MM.1S (cell line): Measurements from ENCODE around the gene KCNQ5.

ENCODE experiments used
- DNase-seq: peaks from one replicate; pipeline ENCODE4 v3.0.0-alpha.2; 2015
- H2AFZ ChIP-seq: fragments of 300-600 bp; sonication (generic); 2 replicates; pipeline ENCODE4 v1.6.0; 2016; ENCODE audit warnings: antibody characterized with exemption, low read length
- H3F3A ChIP-seq: fragments of 300-600 bp; sonication (generic); 2 replicates; pipeline ENCODE4 v1.6.1; 2016; ENCODE audit warnings: mild to moderate bottlenecking, antibody characterized with exemption, low read length, moderate library complexity, mixed read lengths; ENCODE audit not compliant: insufficient read depth
- H3K27ac ChIP-seq: fragments of 300-600 bp; sonication (generic); 2 replicates; pipeline ENCODE4 v1.5.1; 2016; ENCODE audit warnings: mild to moderate bottlenecking, low read length
- H3K27me3 ChIP-seq: fragments of 300-600 bp; sonication (generic); replicated peaks from 2 replicates; pipeline ENCODE4 v1.6.0; 2016; ENCODE audit warnings: low read length; ENCODE audit not compliant: insufficient read depth
- H3K36me3 ChIP-seq: fragments of 300-600 bp; sonication (generic); replicated peaks from 2 replicates; pipeline ENCODE4 v1.6.1; 2016; ENCODE audit warnings: mild to moderate bottlenecking, low read length, mixed read lengths; ENCODE audit not compliant: insufficient read depth
- H3K4me1 ChIP-seq: fragments of 300-600 bp; sonication (generic); 2 replicates; pipeline ENCODE4 v1.6.1; 2016; ENCODE audit warnings: low read length, mixed read lengths
- H3K4me2 ChIP-seq: fragments of 300-600 bp; sonication (generic); 2 replicates; pipeline ENCODE4 v1.6.0; 2016; ENCODE audit warnings: low read depth, low read length
- H3K4me3 ChIP-seq: fragments of 300-600 bp; sonication (generic); 2 replicates; pipeline ENCODE4 v1.5.1; 2016; ENCODE audit warnings: low read length, mixed read lengths
- H3K79me2 ChIP-seq: fragments of 300-600 bp; sonication (generic); 2 replicates; pipeline ENCODE4 v1.6.1; 2016; ENCODE audit warnings: mixed run types, low read length, mixed read lengths
- H3K9ac ChIP-seq: fragments of 300-600 bp; sonication (generic); 2 replicates; pipeline ENCODE4 v1.6.1; 2016; ENCODE audit warnings: low read length, mixed read lengths
- H3K9me2 ChIP-seq: fragments of 300-600 bp; sonication (generic); replicated peaks from 2 replicates; pipeline ENCODE4 v1.6.1; 2016; ENCODE audit warnings: mild to moderate bottlenecking, low read length, mixed read lengths; ENCODE audit not compliant: insufficient read depth
- H3K9me3 ChIP-seq: fragments of 300-600 bp; sonication (generic); replicated peaks from 2 replicates; pipeline ENCODE4 v1.6.1; 2016; ENCODE audit warnings: mild to moderate bottlenecking, low read length, mixed read lengths; ENCODE audit not compliant: insufficient read depth
- H4K20me1 ChIP-seq: fragments of 300-600 bp; sonication (generic); 2 replicates; pipeline ENCODE4 v1.6.1; 2016; ENCODE audit warnings: mild to moderate bottlenecking, low read length, moderate library complexity, mixed read lengths; ENCODE audit not compliant: insufficient read depth
- CTCF ChIP-seq: fragments of 300-600 bp; sonication (generic); IDR thresholded peaks from 2 replicates; pipeline ENCODE4 v1.5.1; 2016; ENCODE audit warnings: antibody characterized with exemption, low read length, mixed read lengths
- EZH2 ChIP-seq: fragments of 300-600 bp; sonication (generic); optimal IDR thresholded peaks from 2 replicates; pipeline ENCODE3; 2017; ENCODE audit warnings: low read depth, mild to moderate bottlenecking, antibody characterized with exemption, low read length, mixed read lengths
- EZH2phosphoT487 ChIP-seq: fragments of 300-600 bp; sonication (generic); IDR thresholded peaks from 2 replicates; pipeline ENCODE4 v1.6.1; 2018; ENCODE audit warnings: antibody characterized with exemption, low read length

The KCNQ5 gene

GRCh38 chr6:73081955-73082354 lies 460.1 kb downstream of the KCNQ5 start:
- no peak overlapping the region for H3K4me3 ChIP-seq
- H3K4me1 ChIP-seq: no peaks in the 10 kb centered on the region
- no peaks in the 10 kb centered on the region for H3F3A ChIP-seq
- no peaks in the 10 kb centered on the region for H3K9me2 ChIP-seq
- no peaks in the 10 kb centered on the region for H4K20me1 ChIP-seq
- no peak overlapping the region for H3K27ac ChIP-seq
- no peak overlapping the region for H3K9ac ChIP-seq
- DNase-seq: no peak
- H3K9me3 ChIP-seq: no peaks in the 10 kb centered on the region
- no peak for TF ChIP-seq CTCF
- no peak for TF ChIP-seq EZH2
- TF ChIP-seq EZH2phosphoT487: no peak
- no peaks in the 10 kb centered on the region for H3K27me3 ChIP-seq
- H3K36me3 ChIP-seq: no peaks in the 10 kb centered on the region
- no peaks in the 10 kb centered on the region for H3K79me2 ChIP-seq
- H2AFZ ChIP-seq: no peak overlapping the region
- H3K4me2 ChIP-seq: no peak overlapping the region

- H3K4me1 ChIP-seq: no peaks in the 10 kb centered on the region
- H3K9me3 ChIP-seq: no peaks in the 10 kb centered on the region
- H3F3A ChIP-seq: no peaks in the 10 kb centered on the region
- TF ChIP-seq CTCF (no peak), EZH2 (no peak), EZH2phosphoT487 (no peak)
- H3K4me2 ChIP-seq: no peak overlapping the region
- H3K27ac ChIP-seq: no peak overlapping the region
- H3K4me3 ChIP-seq: no peak overlapping the region
- no peaks in the 10 kb centered on the region for H3K9me2 ChIP-seq
- no peaks in the 10 kb centered on the region for H3K36me3 ChIP-seq
- no peak overlapping the region for H3K9ac ChIP-seq
- H3K27me3 ChIP-seq: no peaks in the 10 kb centered on the region
- H4K20me1 ChIP-seq: no peaks in the 10 kb centered on the region
- DNase-seq: no peak
- H2AFZ ChIP-seq: no peak overlapping the region
- no peaks in the 10 kb centered on the region for H3K79me2 ChIP-seq
Measured at GRCh38 chr6:73083886-73084285, 462.0 kb downstream of the KCNQ5 start.

GRCh38 chr6:73085443-73085871 lies 463.6 kb downstream of the KCNQ5 start:
- Histone ChIP-seq H4K20me1 (no peaks in the 10 kb centered on the region), H3K36me3 (no peaks in the 10 kb centered on the region), H3K4me2 (no peak overlapping the region), H2AFZ (no peak overlapping the region), H3K79me2 (no peaks in the 10 kb centered on the region), H3K9me3 (no peaks in the 10 kb centered on the region), H3K27me3 (no peaks in the 10 kb centered on the region), H3K27ac (no peak overlapping the region), H3K4me3 (no peak overlapping the region), H3K4me1 (no peaks in the 10 kb centered on the region), H3K9me2 (no peaks in the 10 kb centered on the region), H3F3A (no peaks in the 10 kb centered on the region), H3K9ac (no peak overlapping the region)
- DNase-seq: no peak
- TF ChIP-seq EZH2 (no peak), EZH2phosphoT487 (no peak), CTCF (no peak)

DNA sequence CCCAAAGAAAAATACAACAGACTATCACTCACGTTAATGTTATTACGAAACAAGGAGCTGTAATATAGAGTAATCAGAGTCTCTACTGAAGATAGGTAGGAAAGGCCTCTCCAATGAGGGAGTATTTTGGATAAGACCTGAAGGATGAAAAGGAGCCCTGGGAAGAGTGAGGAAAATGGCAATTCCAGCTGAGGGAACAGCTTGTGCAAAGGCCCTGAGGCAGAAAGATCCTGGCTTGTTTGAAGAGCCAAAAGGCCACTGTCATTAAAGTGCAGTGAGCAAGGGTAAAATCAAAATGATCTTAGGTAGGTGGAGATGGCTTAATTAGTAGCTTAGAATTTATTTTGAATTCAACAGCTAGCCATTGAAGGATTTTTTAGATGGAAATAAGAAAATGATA lies 464.9 kb downstream of the KCNQ5 start:
- no peaks in the 10 kb centered on the region for H3K27me3 ChIP-seq
- H3K4me1 ChIP-seq: no peaks in the 10 kb centered on the region
- H3K9me2 ChIP-seq: no peaks in the 10 kb centered on the region
- H3K27ac ChIP-seq: no peak overlapping the region
- H3K4me3 ChIP-seq: no peak overlapping the region
- H3F3A ChIP-seq: no peaks in the 10 kb centered on the region
- no peak overlapping the region for H2AFZ ChIP-seq
- H3K9ac ChIP-seq: no peak overlapping the region
- no peak for DNase-seq
- H3K36me3 ChIP-seq: no peaks in the 10 kb centered on the region
- no peak for TF ChIP-seq CTCF
- H3K79me2 ChIP-seq: no peaks in the 10 kb centered on the region
- H3K4me2 ChIP-seq: no peak overlapping the region
- no peaks in the 10 kb centered on the region for H4K20me1 ChIP-seq
- H3K9me3 ChIP-seq: no peaks in the 10 kb centered on the region
